CD4-positive, alpha-beta T cell treated with Interleukin-12 subunit alpha and Interleukin-12 subunit beta, for 1 hour (primary cell): Measurements from ENCODE around the gene RCC2.

Source experiments
- DNase-seq: peaks from one replicate; pipeline ENCODE4 v3.0.0-alpha.2; 2020

RCC2 gene

DNA sequence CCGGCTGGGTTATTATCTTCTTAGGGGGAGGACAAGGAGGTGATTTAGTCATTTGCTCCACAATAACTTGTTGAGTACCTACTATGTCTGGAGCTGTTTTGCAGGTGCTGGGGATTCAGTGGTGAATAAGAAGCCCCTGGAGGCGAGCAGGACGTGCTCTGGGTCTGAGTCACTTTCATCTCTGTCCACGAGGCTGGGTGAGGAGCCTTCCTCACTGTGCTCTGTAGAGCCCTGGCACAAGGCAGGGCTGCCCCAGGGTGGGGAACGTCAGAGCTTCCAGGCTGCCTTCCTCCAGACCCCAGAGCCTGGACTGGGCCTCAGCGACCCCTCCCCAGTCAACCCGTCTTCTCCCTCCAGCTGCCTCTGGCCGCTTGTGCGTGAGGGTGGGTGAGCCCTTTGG lies 70.0 kb downstream of the RCC2 start:
- no peak for DNase-seq

GRCh38 chr1:17365293-17365692 lies 74.2 kb downstream of the RCC2 start:
- no peak for DNase-seq

DNA sequence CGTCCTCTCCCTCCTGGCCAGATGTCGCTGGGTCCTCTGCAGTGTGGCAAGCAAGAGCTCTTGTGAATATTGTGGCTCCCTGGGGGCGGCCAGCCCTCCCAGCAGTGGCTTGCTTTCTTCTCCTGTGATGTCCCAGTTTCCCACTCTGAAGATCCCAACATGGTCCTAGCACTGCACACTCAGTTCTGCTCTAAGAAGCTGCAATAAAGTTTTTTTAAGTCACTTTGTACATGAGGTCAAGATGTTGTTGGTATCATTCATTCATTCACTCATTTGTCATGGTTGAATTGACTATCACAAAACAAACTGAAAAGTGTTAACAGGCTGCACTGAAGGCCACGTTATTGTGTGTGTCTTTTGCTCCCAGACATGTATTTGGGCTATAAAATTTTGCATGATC lies 75.7 kb downstream of the RCC2 start:
- DNase-seq = no peak

DNA sequence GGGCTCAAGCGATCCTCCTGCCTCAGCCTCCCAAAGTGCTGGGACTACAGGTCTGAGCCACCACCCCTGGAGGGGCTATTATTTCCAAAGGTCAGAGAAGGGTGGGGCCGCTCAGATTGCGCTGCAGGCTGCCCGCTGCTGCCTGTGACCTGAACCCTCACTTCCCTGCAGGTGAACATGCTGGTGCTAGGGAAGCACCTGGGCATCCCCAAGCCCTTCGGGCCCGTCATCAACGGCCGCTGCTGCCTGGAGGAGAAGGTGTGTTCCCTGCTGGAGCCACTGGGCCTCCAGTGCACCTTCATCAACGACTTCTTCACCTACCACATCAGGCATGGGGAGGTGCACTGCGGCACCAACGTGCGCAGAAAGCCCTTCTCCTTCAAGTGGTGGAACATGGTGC lies 76.1 kb downstream of the RCC2 start:
- DNase-seq = no peak

GRCh38 chr1:17361687-17362086 lies 77.8 kb downstream of the RCC2 start:
- DNase-seq = no peak

DNA sequence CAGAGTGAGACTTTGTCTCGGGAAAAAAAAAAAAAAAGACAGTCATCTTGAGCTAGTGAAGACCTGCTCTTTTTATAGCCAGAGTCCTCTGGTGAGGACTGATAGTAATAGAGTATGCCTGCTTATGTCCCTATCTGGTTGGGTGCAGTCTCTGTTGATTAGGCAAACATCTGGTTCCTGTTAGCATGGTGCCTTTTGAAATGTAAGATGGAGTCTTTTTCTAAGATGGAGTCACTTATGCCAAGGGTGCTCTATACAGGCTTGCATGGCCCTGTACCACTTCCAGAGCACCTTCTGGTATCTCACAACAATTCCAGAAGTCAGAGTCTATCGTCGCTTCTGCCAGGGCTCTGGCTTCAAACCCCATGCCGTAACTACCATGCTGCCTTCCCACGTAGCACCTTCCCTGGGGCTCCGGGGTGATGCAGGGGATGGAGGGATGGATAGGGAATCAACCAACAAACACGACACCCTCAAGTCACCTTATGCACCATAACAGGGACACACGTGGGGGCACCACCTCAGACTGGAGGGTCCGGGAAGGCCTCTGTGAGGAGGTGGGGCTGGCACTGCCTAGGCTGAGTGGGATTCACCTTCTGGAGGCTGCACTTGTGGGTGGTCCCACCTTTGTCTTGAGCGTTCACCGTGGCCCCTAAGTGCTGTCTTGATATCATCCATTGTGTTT lies 79.1 kb downstream of the RCC2 start:
- DNase-seq = no peak

DNA sequence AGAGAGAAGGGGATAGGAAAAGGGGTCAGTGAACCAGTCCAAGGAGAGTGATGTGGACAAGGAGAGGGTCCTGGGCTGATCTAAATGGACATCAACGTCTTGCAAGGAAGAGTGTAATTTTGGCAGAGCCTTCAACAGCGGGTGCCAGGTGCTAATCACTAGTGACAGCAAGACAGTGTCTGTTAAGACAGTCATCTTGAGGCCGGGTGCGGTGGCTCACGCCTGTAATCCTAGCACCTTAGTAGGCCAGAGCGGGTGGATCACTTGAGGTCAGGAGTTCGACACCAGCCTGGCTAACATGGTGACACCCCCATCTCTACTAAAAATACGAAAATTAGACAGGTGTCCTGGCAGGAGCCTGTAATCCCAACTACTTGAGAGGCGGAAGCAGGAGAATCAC lies 79.7 kb downstream of the RCC2 start:
- DNase-seq = no peak

- DNase-seq = no peak
These were observed 80.4 kb downstream of the RCC2 start for GRCh38 chr1:17359031-17359430.

DNA sequence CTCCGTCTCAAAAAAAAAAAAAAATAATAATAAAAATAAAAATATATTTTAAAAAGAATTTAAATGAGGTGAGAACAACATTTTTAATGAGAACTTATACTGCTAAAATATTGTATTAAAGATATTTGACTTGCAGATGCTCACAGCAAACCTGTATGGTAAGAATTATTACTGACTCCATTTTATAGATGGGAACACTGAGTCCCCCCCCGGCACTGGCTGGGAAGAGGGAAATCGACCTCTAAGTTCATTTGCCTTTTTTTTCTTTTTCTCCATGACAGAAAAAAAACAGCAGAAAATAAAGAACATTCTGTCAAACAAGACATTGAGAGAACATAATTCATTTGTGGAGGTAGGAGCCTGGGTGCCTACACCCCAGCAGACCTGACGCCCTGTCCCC lies 80.9 kb downstream of the RCC2 start:
- no peak for DNase-seq
